Parathyroid adenoma (tissue), 2 donors: ENCODE data around the gene NOC4L.
"Not testable (repeated sequence)": the region's sequence is repeated elsewhere in the genome, so short reads cannot be mapped to it uniquely, and the experiment has no call there.

Experiments used
- H2AFZ ChIP-seq: fragments of 300-600 bp; sonication (generic); one replicate; pipeline ENCODE4 v1.7.0; 2017; ENCODE audit warnings: antibody characterized with exemption, mild to moderate bottlenecking
- H3K27ac ChIP-seq: fragments of 300-600 bp; sonication (generic); one replicate; pipeline ENCODE4 v1.7.0; 2017
- H3K27me3 ChIP-seq: fragments of 300-600 bp; sonication (generic); one replicate; pipeline ENCODE4 v1.7.0; 2017; ENCODE audit warnings: low read length; ENCODE audit not compliant: control insufficient read depth, insufficient read depth
- H3K36me3 ChIP-seq: fragments of 300-600 bp; sonication (generic); one replicate; pipeline ENCODE4 v1.7.0; 2017; ENCODE audit warnings: low read length; ENCODE audit not compliant: control insufficient read depth, insufficient read depth
- H3K4me1 ChIP-seq: fragments of 300-600 bp; sonication (generic); one replicate; pipeline ENCODE4 v1.7.0; 2017; ENCODE audit warnings: control low read depth
- H3K4me2 ChIP-seq: fragments of 300-600 bp; sonication (generic); one replicate; pipeline ENCODE4 v1.7.0; 2017; ENCODE audit warnings: low read length
- H3K4me3 ChIP-seq: fragments of 300-600 bp; sonication (generic); one replicate; pipeline ENCODE4 v1.7.0; 2017; ENCODE audit warnings: low read depth, low read length
- H3K79me2 ChIP-seq: fragments of 300-600 bp; sonication (generic); one replicate; pipeline ENCODE4 v1.7.0; 2017; ENCODE audit warnings: control low read depth
- H3K9ac ChIP-seq: fragments of 300-600 bp; sonication (generic); one replicate; pipeline ENCODE4 v1.7.0; 2017; ENCODE audit warnings: mild to moderate bottlenecking
- H3K9me3 ChIP-seq: fragments of 300-600 bp; sonication (generic); one replicate; pipeline ENCODE4 v1.7.0; 2017; ENCODE audit warnings: low read length; ENCODE audit not compliant: control insufficient read depth
- TF ChIP-seq, protein P1 (sequence below): fragments of 300-600 bp; sonication (generic); IDR thresholded peaks from one replicate; pipeline ENCODE4 v1.7.0; 2017; ENCODE audit warnings: antibody characterized with exemption, mild to moderate bottlenecking
- donor health status: primary hyperparathyroidism.

Gene NOC4L

GRCh38 chr12:132102297-132102696, 42.0 kb upstream of the NOC4L start:
- H3K4me3 ChIP-seq = no peak overlapping the region
- no peak overlapping the region for H3K27ac ChIP-seq
- TF ChIP-seq, protein P1, sequence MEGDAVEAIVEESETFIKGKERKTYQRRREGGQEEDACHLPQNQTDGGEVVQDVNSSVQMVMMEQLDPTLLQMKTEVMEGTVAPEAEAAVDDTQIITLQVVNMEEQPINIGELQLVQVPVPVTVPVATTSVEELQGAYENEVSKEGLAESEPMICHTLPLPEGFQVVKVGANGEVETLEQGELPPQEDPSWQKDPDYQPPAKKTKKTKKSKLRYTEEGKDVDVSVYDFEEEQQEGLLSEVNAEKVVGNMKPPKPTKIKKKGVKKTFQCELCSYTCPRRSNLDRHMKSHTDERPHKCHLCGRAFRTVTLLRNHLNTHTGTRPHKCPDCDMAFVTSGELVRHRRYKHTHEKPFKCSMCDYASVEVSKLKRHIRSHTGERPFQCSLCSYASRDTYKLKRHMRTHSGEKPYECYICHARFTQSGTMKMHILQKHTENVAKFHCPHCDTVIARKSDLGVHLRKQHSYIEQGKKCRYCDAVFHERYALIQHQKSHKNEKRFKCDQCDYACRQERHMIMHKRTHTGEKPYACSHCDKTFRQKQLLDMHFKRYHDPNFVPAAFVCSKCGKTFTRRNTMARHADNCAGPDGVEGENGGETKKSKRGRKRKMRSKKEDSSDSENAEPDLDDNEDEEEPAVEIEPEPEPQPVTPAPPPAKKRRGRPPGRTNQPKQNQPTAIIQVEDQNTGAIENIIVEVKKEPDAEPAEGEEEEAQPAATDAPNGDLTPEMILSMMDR = no peak
- no peak overlapping the region for H3K9ac ChIP-seq
- no peaks in the 10 kb centered on the region for H3K36me3 ChIP-seq
- no peaks in the 10 kb centered on the region for H3K27me3 ChIP-seq
- H2AFZ ChIP-seq = no peak overlapping the region
- no peaks in the 10 kb centered on the region for H3K79me2 ChIP-seq
- H3K4me2 ChIP-seq = no peak overlapping the region
- no peaks in the 10 kb centered on the region for H3K9me3 ChIP-seq
- no peaks in the 10 kb centered on the region for H3K4me1 ChIP-seq

GRCh38 chr12:132103072-132103471, 41.2 kb upstream of the NOC4L start:
- H3K4me2 ChIP-seq, H3K36me3 ChIP-seq: not testable (repeated sequence)

DNA sequence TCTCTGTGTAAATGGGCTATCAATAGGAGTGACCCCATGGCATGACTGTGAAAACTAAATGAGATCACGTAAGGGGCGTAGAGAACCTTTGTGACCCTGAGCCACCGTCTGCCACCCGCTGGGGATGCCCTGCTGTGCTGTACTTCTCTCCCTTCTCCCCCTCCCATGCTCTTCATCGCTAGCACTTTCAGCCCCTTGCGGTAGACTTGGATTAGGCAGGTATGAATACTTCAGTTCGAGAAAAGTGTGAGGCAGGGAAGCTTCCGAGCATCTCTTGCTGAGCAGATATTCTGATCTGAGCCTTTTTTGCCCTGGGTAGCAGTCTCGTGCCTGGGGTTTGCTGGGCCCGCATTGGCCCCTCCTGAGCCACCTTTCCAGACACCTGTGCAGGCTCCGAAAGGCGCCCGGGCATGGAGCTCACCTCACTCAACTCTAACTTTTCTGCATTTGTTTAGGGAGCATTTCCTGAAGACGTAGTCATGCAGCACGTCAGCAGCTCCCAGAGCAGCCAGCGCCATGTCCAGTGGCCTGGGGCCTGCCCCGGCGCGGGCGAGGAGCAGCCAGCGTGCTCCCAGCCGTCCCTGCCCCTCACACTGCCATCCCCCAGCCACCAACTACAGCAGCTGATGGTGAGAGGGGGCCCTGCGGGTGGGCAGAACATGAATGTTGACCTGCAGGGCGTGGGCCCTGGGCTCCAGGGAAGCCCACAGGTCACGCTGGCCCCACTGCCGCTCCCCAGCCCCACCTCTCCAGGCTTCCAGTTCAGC, 40.5 kb upstream of the NOC4L start:
- H3K36me3 ChIP-seq = no peaks in the 10 kb centered on the region
- H3K79me2 ChIP-seq = no peaks in the 10 kb centered on the region
- H3K9ac ChIP-seq = no peak overlapping the region
- H3K4me2 ChIP-seq = no peak overlapping the region
- H3K27me3 ChIP-seq = no peaks in the 10 kb centered on the region
- no peaks in the 10 kb centered on the region for H3K4me1 ChIP-seq
- H3K27ac ChIP-seq = no peak overlapping the region
- no peaks in the 10 kb centered on the region for H3K9me3 ChIP-seq
- TF ChIP-seq, protein P1 = no peak
- H2AFZ ChIP-seq = no peak overlapping the region
- H3K4me3 ChIP-seq = no peak overlapping the region

More at GRCh38 chr12:132103072-132103471, 41.2 kb upstream of the NOC4L start:
- H3K4me1 ChIP-seq, H3K27ac ChIP-seq, H3K9me3 ChIP-seq, H3K9ac ChIP-seq, H3K79me2 ChIP-seq, H3K4me3 ChIP-seq, H3K27me3 ChIP-seq, H2AFZ ChIP-seq: not testable (repeated sequence)

DNA sequence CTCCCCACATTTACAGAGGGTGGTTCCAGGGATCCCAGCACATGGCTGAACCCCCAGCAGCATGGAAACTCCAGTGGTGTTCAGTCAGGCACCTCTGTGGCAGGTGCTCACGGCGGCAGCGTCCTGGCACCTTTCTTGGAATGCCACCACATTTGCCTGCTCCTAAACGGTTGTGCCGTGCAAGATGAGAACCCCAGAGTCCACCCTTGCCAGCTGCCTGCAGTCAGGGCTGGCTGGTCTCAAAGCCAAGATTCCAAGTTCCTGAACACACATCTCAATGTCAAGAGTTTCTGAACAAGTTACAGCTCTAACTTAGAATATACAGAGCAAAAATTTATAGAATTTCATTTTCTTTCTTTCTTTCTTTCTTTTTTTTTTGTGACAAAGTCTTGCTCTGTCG, 38.8 kb upstream of the NOC4L start:
- Histone ChIP-seq H3K4me3 (no peak overlapping the region), H3K9me3 (no peaks in the 10 kb centered on the region), H3K27me3 (no peaks in the 10 kb centered on the region), H3K9ac (no peak overlapping the region), H3K4me2 (no peak overlapping the region), H3K79me2 (no peaks in the 10 kb centered on the region), H3K4me1 (no peaks in the 10 kb centered on the region), H3K27ac (no peak overlapping the region), H2AFZ (no peak overlapping the region), H3K36me3 (no peaks in the 10 kb centered on the region)
- TF ChIP-seq, protein P1 = no peak

GRCh38 chr12:132106921-132107320, 37.3 kb upstream of the NOC4L start:
- H3K36me3 ChIP-seq = no peaks in the 10 kb centered on the region
- no peak overlapping the region for H3K4me3 ChIP-seq
- no peak overlapping the region for H2AFZ ChIP-seq
- H3K9me3 ChIP-seq = no peaks in the 10 kb centered on the region
- no peaks in the 10 kb centered on the region for H3K79me2 ChIP-seq
- no peak overlapping the region for H3K27ac ChIP-seq
- no peak overlapping the region for H3K9ac ChIP-seq
- H3K27me3 ChIP-seq = no peaks in the 10 kb centered on the region
- H3K4me1 ChIP-seq = no peaks in the 10 kb centered on the region
- H3K4me2 ChIP-seq = no peak overlapping the region
- TF ChIP-seq, protein P1 = no peak
